Transverse colon (tissue), 4 donors: ENCODE measurements around the gene EIF2A. TPM values are rescaled to one million over a fixed set of nuclear protein-coding genes. Genes with fewer than 3 reads are reported as not detected.

Experiments used
- DNase-seq: peaks from one replicate; pipeline ENCODE4 v3.0.0-alpha.2; 2019
- H3K27ac ChIP-seq, 4 donors: fragments of 200-600 bp; sonication (generic); 2 replicates each; pipeline ENCODE4 v1.5.1; 2016 to 2018; ENCODE audit warnings: inconsistent platforms in 4 of 4
- H3K27me3 ChIP-seq: fragments of 200-600 bp; sonication (generic); 2 replicates; pipeline ENCODE4 v1.5.1; 2017; ENCODE audit warnings: inconsistent platforms
- H3K36me3 ChIP-seq, 4 donors: fragments of 200-600 bp; sonication (generic); 2 replicates each; pipeline ENCODE4 v1.5.1; 2017 to 2019; ENCODE audit warnings: inconsistent platforms in 4 of 4
- H3K4me1 ChIP-seq, 4 donors: fragments of 200-600 bp; sonication (generic); 2 replicates each; pipeline ENCODE4 v1.5.1; 2017 to 2020; ENCODE audit warnings: inconsistent platforms in 4 of 4
- H3K4me3 ChIP-seq, 4 donors: fragments of 200-600 bp; sonication (generic); 1 replicate in 1 of 4; 2 replicates in 3 of 4; pipeline versions ENCODE4 v1.5.1 to v1.6.1; 2017 to 2019; ENCODE audit warnings: inconsistent platforms in 4 of 4
- H3K9me3 ChIP-seq, 2 donors: fragments of 200-600 bp; sonication (generic); 2 replicates each; pipeline ENCODE4 v1.5.1; 2017 to 2019; ENCODE audit warnings: inconsistent platforms in 2 of 2
- CTCF ChIP-seq, 5 experiments: fragments of 200-600 bp in 3 of 5; fragments of 450-650 bp in 2 of 5; sonication (generic) in 3 of 5; IDR thresholded peaks; 1 replicate in 2 of 5; 2 replicates in 3 of 5; pipeline ENCODE4 v1.5.1; 2016 to 2017; ENCODE audit warnings: antibody characterized with exemption in 5 of 5, inconsistent platforms in 3 of 5, mild to moderate bottlenecking in 2 of 5, moderate library complexity in 1 of 5
- EP300 ChIP-seq: sonication (generic); formaldehyde crosslinking; IDR thresholded peaks from one replicate; pipeline ENCODE4 v1.6.1; 2017; ENCODE audit warnings: antibody characterized with exemption, low read depth
- POLR2A ChIP-seq: fragments of 450-650 bp; IDR thresholded peaks from one replicate; pipeline ENCODE4 v1.6.1; 2016; ENCODE audit warnings: antibody characterized with exemption, mild to moderate bottlenecking, moderate library complexity
- POLR2AphosphoS5 ChIP-seq, 3 donors: sonication (generic); formaldehyde crosslinking; IDR thresholded peaks; one replicate each; pipeline ENCODE4 v1.6.1; 2016; ENCODE audit warnings: antibody characterized with exemption in 3 of 3
- WGBS, 2 donors: methylation state at CpG; one replicate each; pipeline ENCODE4 v1.1.5; 2018; ENCODE audit warnings: low coverage in 1 of 2; 5-methylcytosine and 5-hydroxymethylcytosine counted together
- in situ Hi-C, 4 donors: fragments of 200-750 bp; cut with MboI; loops; one replicate each; pipeline versions ENCODE4 v1.15.0 to v1.15.1; 2017; ENCODE audit warnings: low sequenced_read_pairs in 3 of 4, low pct_ligation_motif_present in 1 of 4, low pct_unique_long_range_greater_than_20kb in 1 of 4
- intact Hi-C: fragments of 100-400 bp; cut with DNase I; formaldehyde crosslinking; loops from one replicate; pipeline ENCODE4 v1.15.1; 2023; ENCODE audit warnings: low total_unique reads
- total RNA-seq, 4 donors: library from RNA; depleted of rRNA; stranded (reverse); fragments of >200 nt; gene quantifications; one replicate each; pipeline ENCODE4 v1.1.0, GENCODE V29; 2016

The EIF2A gene
- total RNA-seq, 4 donors from 2014 or later: 20.9 to 132 (median 72.2) TPM

- no peak for TF ChIP-seq CTCF (IDR thresholded peaks at IDR 0.05)
- no peak for TF ChIP-seq EP300
- TF ChIP-seq POLR2A: no peak
- H3K27ac ChIP-seq: no peak overlapping the region
- no peaks in the 10 kb centered on the region for H3K9me3 ChIP-seq
- no peak for DNase-seq
- peaks cover 0 to 43% (median 16%) of the 10 kb centered on the region in 4 donors for H3K36me3 ChIP-seq
- intact Hi-C loops: no loop called here
- no peaks in the 10 kb centered on the region for H3K27me3 ChIP-seq
- no peak overlapping the region for H3K4me3 ChIP-seq
- 93 to 100% methylated on average over 1 of the region's 1 CpG for WGBS, 2 donors
- H3K4me1 ChIP-seq: peaks cover 0 to 22% (median 0%) of the 10 kb centered on the region in 4 donors
- in situ Hi-C loops: no loop called here
Measured at GRCh38 chr3:150623945-150624344, 77.4 kb downstream of the EIF2A start.

GRCh38 chr3:150626148-150626930, 79.8 kb downstream of the EIF2A start:
- Histone ChIP-seq H3K36me3 (peaks cover 0 to 57% (median 16%) of the 10 kb centered on the region in 4 donors), H3K4me1 (peaks cover 0 to 18% (median 0%) of the 10 kb centered on the region in 4 donors), H3K27ac (no peak overlapping the region), H3K9me3 (no peaks in the 10 kb centered on the region), H3K27me3 (no peaks in the 10 kb centered on the region), H3K4me3 (no peak overlapping the region)
- WGBS, 2 donors: 97% methylated on average over 2 of the region's 2 CpGs; no CpG with 5 or more reads in 1 of the 2 donors
- intact Hi-C loops: no loop called here
- DNase-seq: no peak
- no peak for TF ChIP-seq POLR2AphosphoS5 (IDR thresholded peaks at IDR 0.05)
- no peak for TF ChIP-seq POLR2A
- no peak for TF ChIP-seq CTCF (IDR thresholded peaks at IDR 0.05)
- TF ChIP-seq EP300: no peak
- in situ Hi-C loops: no loop called here

- intact Hi-C loops (no loop called here), in situ Hi-C loops (no loop called here)
- Histone ChIP-seq H3K4me1 (peaks cover 0 to 8% (median 0%) of the 10 kb centered on the region in 4 donors), H3K27ac (no peak overlapping the region), H3K27me3 (no peaks in the 10 kb centered on the region), H3K36me3 (peaks cover 0 to 59% (median 16%) of the 10 kb centered on the region in 4 donors), H3K9me3 (no peaks in the 10 kb centered on the region), H3K4me3 (no peak overlapping the region)
- WGBS, 2 donors: 70 to 84% methylated on average over 2 of the region's 2 CpGs
- DNase-seq: no peak
- no peak for TF ChIP-seq CTCF (IDR thresholded peaks at IDR 0.05)
- TF ChIP-seq EP300: no peak
- TF ChIP-seq POLR2A: no peak
- no peak for TF ChIP-seq POLR2AphosphoS5 (IDR thresholded peaks at IDR 0.05)
Measured at GRCh38 chr3:150627557-150627956, 81.0 kb downstream of the EIF2A start.

GRCh38 chr3:150631515-150632221, 85.1 kb downstream of the EIF2A start:
- peaks cover 0 to 7% (median 0%) of the 10 kb centered on the region in 4 donors for H3K4me1 ChIP-seq
- intact Hi-C loops: no loop called here
- no peaks in the 10 kb centered on the region for H3K9me3 ChIP-seq
- no peak overlapping the region for H3K27ac ChIP-seq
- WGBS, 2 donors: 75 to 91% methylated on average over 2 to 7 of the region's 7 CpGs
- peaks cover 0 to 37% (median 8%) of the 10 kb centered on the region in 4 donors for H3K36me3 ChIP-seq
- no peak for DNase-seq
- TF ChIP-seq CTCF (IDR thresholded peaks at IDR 0.05) (no peak), EP300 (no peak), POLR2A (no peak), POLR2AphosphoS5 (IDR thresholded peaks at IDR 0.05) (no peak)
- in situ Hi-C loops: no loop called here
- no peaks in the 10 kb centered on the region for H3K27me3 ChIP-seq
- no peak overlapping the region for H3K4me3 ChIP-seq
